Measurements from ENCODE around the gene FGFR1OP2. TPM values are rescaled to one million over a fixed set of nuclear protein-coding genes. Genes with fewer than 3 reads are reported as not detected.

The FGFR1OP2 gene
- total and polyA plus RNA-seq, 7 donors, result 19.2 to 117 (median 65.2) TPM

- H3K9me3 ChIP-seq, result no peaks in the 10 kb centered on the region
- no peak overlapping the region for H3K27ac ChIP-seq
- intact Hi-C loops (cut with DNase I), result no loop called here
- 93 to 98% methylated on average over 5 of the region's 5 CpGs for WGBS, 2 donors
- no peak overlapping the region for H3K4me3 ChIP-seq
- no peaks in the 10 kb centered on the region for H3K27me3 ChIP-seq
- TF ChIP-seq CTCF (IDR thresholded peaks at IDR 0.05), result no peak
- TF ChIP-seq POLR2AphosphoS5 (IDR thresholded peaks at IDR 0.05), result no peak
- TF ChIP-seq POLR2A (IDR thresholded peaks at IDR 0.05), result no peak
- no peak for TF ChIP-seq EP300 (IDR thresholded peaks at IDR 0.05)
- H3K4me1 ChIP-seq, result peaks cover 0 to 7% (median 3%) of the 10 kb centered on the region in 4 donors
- no peak for DNase-seq
- H3K36me3 ChIP-seq, result peaks cover 0 to 12% (median 2%) of the 10 kb centered on the region in 4 donors
Observed at GRCh38 chr12:27002141-27002540, 63.9 kb downstream of the FGFR1OP2 start.

GRCh38 chr12:27003421-27004381 is 65.4 kb downstream of the FGFR1OP2 start:
- WGBS, 2 donors, result 82 to 83% methylated on average over 6 of the region's 6 CpGs

GRCh38 chr12:27005495-27005894 is 67.2 kb downstream of the FGFR1OP2 start:
- Histone ChIP-seq H3K4me3 (no peak overlapping the region), H3K4me1 (peaks cover 0 to 11% (median 3%) of the 10 kb centered on the region in 4 donors), H3K27ac (no peak overlapping the region), H3K36me3 (no peaks in the 10 kb centered on the region), H3K9me3 (no peaks in the 10 kb centered on the region), H3K27me3 (no peaks in the 10 kb centered on the region)
- no peak for TF ChIP-seq POLR2A (IDR thresholded peaks at IDR 0.05)
- no peak for TF ChIP-seq POLR2AphosphoS5 (IDR thresholded peaks at IDR 0.05)
- TF ChIP-seq CTCF (IDR thresholded peaks at IDR 0.05), result no peak
- TF ChIP-seq EP300 (IDR thresholded peaks at IDR 0.05), result no peak
- WGBS, 2 donors, result 94 to 100% methylated on average over 2 of the region's 2 CpGs
- DNase-seq, result no peak
- intact Hi-C loops (cut with DNase I), result no loop called here

More at GRCh38 chr12:27003421-27004381, 65.4 kb downstream of the FGFR1OP2 start:
- peaks cover 0 to 11% (median 3%) of the 10 kb centered on the region in 4 donors for H3K4me1 ChIP-seq
- no peak for DNase-seq
- intact Hi-C loops (cut with DNase I), result no loop called here
- no peaks in the 10 kb centered on the region for H3K9me3 ChIP-seq
- H3K4me3 ChIP-seq, result no peak overlapping the region
- no peaks in the 10 kb centered on the region for H3K27me3 ChIP-seq
- no peak for TF ChIP-seq CTCF (IDR thresholded peaks at IDR 0.05)
- no peak for TF ChIP-seq POLR2A (IDR thresholded peaks at IDR 0.05)
- TF ChIP-seq POLR2AphosphoS5 (IDR thresholded peaks at IDR 0.05), result no peak
- TF ChIP-seq EP300 (IDR thresholded peaks at IDR 0.05), result no peak
- peaks cover 0 to 4% (median 1%) of the 10 kb centered on the region in 4 donors for H3K36me3 ChIP-seq
- no peak overlapping the region for H3K27ac ChIP-seq

- peaks cover 0 to 21% (median 8%) of the 10 kb centered on the region in 4 donors for H3K4me1 ChIP-seq
- no peak overlapping the region for H3K27ac ChIP-seq
- H3K36me3 ChIP-seq, result no peaks in the 10 kb centered on the region
- TF ChIP-seq CTCF (IDR thresholded peaks at IDR 0.05) (no peak), POLR2AphosphoS5 (IDR thresholded peaks at IDR 0.05) (no peak), POLR2A (IDR thresholded peaks at IDR 0.05) (no peak), EP300 (IDR thresholded peaks at IDR 0.05) (no peak)
- no peaks in the 10 kb centered on the region for H3K9me3 ChIP-seq
- intact Hi-C loops (cut with DNase I), result no loop called here
- no peak for DNase-seq
- 32 to 76% methylated on average over 2 of the region's 2 CpGs for WGBS, 2 donors
- no peak overlapping the region for H3K4me3 ChIP-seq
- no peaks in the 10 kb centered on the region for H3K27me3 ChIP-seq
Observed at GRCh38 chr12:27006797-27007467, 68.7 kb downstream of the FGFR1OP2 start.
